NCI-H187 treated with DMSO at 0.1 percent for 48 hours (cell line): ENCODE data around the gene IFI27L2.

Source experiments
- DNase-seq: peaks from one replicate; lab custom pipeline; 2025; lab: John Stamatoyannopoulos, UW

IFI27L2 gene

DNA sequence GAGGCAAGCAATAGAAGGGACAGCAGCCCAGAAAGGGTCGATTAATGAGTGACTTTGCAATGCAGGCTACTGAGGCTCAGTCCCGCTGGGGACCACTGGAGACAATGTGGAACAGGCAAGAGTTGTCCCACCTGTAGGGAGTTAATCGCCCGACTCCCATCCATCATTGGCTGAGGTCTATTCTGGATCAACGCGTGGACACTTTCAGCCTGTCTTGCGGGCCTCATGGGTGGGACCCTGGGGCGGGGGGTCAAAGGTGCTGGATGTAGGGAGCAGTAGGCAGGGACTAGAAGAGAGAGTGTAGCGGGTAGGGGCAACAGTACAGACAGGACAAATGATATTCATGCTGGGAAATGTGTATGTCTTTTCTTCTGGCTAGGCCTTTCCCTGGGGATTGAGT, 6.1 kb downstream of the IFI27L2 start:
- DNase-seq = no peak

DNA sequence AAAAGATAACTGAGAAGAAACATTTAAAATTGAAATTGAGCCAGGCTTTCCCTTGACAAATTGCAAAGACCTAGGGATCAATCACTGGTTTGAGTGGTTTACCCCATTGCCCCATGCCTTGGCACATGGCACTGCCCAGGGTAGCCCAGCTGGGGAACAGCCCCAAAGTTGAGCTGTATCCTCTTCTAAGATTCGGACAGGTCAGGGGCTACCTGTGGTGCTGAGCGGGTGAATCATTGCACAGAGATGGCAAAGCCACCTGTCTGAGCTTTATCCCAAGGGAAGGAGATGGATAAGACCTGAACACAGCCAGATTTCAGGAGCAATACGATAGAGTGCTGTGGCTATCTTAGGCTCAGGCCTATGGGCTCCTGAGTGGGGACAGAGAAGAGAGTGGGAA, 7.0 kb downstream of the IFI27L2 start:
- no peak for DNase-seq

DNA sequence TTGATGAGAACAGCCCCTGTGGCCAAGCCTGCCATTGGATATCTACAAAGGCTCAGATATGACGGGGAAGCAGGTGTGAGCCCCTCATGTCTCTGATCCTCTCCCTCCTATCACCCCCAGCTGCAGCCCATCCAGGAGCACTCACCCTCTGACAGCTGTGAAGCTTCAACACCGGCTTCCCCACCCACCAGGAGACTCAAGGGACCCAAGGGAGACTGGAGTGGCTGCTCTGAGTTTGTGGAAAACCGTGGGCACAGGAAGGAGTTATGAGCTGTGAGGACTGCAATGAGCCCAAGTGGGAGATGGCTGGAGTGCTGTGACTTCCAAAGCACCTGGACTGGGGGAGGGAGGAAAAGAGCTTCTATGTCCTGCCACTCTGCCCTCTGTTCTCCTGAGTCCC, 7.9 kb downstream of the IFI27L2 start:
- no peak for DNase-seq

DNA sequence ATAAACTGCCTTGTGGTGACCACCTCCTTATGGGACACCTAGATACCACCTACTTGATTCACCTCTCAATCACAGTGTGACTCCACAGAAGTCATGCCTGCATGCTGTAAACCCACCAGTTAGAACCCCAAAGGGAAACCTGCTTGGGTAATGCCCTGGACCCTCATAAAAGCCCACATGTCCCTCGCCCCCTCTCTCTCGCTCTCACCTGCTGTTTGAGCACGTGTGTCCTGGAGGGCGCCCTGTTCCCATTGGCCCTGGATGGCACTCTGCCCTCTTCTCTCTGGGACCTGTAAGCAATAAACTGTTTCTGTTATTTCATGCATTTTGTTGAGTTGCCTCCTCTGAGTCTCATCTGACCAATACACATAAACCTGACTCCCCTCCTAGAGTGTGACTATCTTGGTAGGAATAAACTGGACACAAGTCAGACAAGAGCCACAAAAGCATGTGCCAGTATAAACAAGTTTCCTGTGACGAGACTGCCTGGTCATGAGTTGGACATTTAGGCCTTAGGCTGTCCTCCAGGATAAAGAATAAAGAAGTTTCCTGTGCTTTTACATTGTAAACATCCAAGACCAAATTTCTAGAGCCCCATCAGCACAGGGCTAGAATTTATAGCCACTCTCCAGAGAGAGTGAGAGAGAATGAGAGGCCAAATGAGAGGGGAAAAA, 8.6 kb downstream of the IFI27L2 start:
- no peak for DNase-seq

DNA sequence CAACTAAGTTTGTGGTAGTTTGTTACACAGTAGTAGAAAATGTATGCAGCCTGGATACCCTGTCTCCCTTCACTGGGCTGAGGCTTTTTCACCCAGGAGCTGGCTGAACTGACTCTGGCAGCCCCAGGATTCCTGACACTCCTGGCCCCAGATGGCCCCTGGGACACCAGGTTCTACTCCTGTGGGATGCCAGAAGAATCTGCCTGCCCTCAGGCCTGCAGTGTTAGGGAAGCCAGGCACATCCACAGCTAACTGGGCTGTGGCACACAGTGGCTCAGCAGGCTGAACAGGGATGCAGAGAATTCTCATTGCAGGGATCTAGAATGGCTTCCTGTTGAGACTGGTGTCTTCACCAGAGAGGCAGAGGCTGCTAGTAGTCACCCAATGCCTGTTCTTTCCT, 10.3 kb downstream of the IFI27L2 start:
- no peak for DNase-seq

DNA sequence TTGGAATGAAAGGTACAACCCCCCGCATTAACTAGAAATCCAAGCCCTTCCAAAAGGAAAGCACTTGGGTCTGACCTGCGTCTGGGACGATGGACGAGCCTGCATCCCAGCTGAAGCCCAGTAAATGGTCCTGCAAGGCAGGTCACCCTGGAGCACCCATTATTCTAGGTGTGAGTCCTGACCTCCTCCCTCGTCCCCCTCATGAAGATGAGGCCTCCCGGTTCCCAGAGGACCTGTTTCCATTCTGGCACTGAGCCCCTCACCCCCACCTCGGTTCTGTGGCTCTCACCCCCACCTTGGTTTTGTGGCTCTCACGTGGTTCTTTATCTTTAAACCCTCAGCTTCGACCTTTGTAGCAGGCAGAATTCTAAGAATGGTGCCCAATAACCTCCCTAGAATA, 11.5 kb downstream of the IFI27L2 start:
- no peak for DNase-seq

- no peak for DNase-seq
Measured at GRCh38 chr14:94116701-94117100, 12.7 kb downstream of the IFI27L2 start.

- DNase-seq = no peak
Measured at GRCh38 chr14:94115631-94116030, 13.8 kb downstream of the IFI27L2 start.

- DNase-seq = no peak
Measured at GRCh38 chr14:94115058-94115591, 14.3 kb downstream of the IFI27L2 start.

DNA sequence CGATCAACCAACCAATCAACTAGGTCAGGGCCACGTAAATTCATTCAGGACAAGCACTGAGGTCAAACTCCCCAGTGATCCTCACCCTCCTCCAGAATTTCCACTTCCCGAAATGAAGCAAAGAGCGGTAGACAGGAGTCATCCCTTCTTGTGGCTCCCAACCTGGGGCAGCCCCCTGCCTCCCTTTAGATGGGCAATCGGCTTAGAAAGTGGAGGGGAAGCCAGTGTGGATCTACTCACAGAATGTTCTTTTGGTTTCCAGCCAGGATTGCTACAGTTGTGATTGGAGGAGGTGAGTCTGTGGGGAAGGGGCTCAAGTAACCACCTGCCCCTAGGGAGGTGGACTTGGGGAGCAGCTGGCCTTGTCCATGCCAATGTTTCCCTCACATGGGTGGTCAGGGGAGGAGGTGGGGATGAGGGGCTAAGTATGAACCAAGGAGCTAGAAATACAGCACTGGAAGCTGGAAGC, 14.8 kb downstream of the IFI27L2 start:
- DNase-seq = no peak

- DNase-seq = no peak
Measured at GRCh38 chr14:94113908-94114588, 15.4 kb downstream of the IFI27L2 start.

DNA sequence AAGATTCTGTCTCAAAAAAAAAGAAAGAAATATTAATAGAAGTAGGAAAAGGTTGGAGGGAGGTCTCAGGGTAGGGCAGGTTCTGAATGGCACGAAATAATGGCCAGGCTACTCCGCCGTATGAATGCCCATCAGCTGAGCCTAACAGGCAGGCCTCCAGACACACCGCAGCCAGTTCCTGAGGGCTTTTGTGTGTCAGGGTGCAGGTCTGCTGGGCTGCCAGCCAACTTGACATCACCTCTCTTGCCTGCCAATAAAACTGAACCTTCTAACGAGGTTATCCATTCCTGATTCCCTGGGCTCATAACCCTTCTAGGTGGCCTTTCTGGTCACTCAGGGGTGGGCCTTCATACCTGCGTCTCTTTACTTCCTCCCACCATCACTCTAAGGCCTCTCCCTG, 15.9 kb downstream of the IFI27L2 start:
- DNase-seq = no peak

DNA sequence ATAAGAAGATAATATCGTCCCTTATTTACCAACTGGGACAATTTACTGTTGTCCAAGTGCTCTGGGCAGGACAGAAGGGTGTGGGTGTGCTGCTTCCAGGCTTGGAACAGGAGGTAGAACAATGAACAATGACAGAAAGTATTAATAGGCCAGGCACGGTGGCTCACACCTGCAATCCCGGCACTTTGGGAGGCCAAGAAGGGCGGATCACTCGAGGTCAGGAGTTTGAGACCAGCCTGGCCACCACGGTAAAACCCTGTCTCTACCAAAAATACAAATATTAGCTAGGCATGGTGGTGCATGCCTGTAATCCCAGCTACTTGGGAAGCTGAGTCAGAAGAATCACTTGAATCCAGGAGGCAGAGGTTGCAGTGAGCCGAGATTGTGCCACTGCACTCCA, 16.3 kb downstream of the IFI27L2 start:
- DNase-seq = no peak

DNA sequence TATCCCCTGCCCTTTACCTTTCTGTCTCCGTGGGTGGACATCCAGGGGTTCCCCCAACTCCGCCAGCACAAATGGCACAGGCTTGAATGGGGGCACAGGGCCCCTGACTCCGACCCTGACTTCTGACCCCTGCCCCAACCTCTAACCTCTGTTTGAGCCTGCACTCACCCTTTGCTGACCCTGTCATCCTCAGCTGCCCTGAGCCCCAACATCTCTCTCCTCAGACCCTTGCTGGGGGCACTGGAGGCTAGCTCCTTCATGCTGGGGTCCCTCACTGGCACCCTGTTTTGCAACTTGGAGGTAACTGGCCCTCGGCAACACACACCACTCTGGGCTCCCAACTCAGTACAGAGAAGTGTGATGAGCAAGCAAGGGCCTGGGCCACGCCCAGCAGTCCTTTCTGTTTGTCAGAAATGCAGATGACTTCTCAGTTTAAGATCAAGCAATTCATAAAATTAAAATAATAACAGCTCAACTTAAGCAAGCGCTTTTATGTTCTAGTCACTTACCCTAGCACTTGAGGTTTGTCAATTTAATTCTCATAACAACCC, 16.8 kb downstream of the IFI27L2 start:
- DNase-seq = no peak

DNA sequence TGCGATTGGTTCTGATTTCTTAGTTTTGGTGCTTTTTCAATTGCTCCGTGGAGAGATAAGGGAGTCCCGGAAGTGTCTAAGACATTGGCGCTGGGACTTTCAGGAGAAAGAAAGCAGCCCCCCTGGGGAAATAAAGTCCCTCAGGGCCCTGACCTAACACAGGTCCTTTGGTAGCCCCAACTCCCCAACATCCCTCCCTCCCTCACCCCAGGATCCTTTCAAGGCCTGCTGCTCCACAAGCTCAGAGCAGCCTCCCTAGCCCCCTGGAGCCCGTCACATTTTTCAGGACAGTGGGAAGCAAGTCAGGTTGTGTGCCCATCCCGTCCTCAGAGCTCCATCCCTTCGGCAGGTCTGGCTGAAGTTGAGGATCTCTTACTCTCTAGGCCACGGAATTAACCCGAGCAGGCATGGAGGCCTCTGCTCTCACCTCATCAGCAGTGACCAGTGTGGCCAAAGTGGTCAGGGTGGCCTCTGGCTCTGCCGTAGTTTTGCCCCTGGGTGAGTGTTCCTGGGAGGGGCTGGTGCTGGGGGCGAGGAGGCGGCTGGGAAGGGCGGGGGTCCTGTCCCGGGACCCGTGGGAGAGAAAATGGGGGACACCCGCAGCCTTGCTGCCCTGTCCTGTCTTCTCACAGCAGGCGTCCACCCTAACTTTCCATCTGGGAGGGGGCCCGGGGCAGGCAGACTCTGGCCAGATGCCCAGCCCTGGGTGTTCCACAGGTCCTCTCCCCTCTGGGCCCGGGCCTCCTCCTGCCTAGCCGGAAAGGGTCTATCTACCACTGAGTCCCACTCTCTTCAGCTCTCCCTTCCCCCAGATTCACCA, 17.9 kb downstream of the IFI27L2 start:
- DNase-seq = no peak

GRCh38 chr14:94110552-94111181, 18.7 kb downstream of the IFI27L2 start, which contains the start of gene IFI27:
IFI27 (plus strand) TSS chr14:94110736.
- DNase-seq = no peak

- DNase-seq = no peak
Measured at GRCh38 chr14:94109915-94110250, 19.5 kb downstream of the IFI27L2 start.

- no peak for DNase-seq
Measured at GRCh38 chr14:94104731-94105130, 24.7 kb downstream of the IFI27L2 start.

GRCh38 chr14:94103554-94104150, 25.8 kb downstream of the IFI27L2 start:
- DNase-seq = no peak

GRCh38 chr14:94102768-94103482, 26.5 kb downstream of the IFI27L2 start:
- no peak for DNase-seq

DNA sequence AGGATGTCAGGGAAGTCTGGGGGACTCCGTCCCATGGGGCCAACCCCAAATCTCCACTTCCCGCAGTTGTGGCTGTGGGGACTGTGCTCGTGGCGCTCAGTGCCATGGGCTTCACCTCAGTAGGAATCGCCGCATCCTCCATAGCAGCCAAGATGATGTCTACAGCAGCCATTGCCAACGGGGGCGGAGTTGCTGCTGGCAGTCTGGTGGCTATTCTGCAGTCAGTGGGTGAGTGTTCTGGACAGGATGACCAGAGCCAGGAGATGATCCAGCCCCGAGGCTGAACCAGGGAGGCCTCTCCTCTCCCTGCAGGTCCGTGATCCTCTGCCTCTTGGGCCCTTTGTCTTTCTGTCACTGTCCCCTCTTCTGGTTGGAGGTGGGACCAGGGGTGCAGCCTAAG, 27.7 kb downstream of the IFI27L2 start:
- DNase-seq = no peak
